HEK293 (cell line): Measurements from ENCODE around the gene TMIGD2.

Experiments used
- CTCF ChIA-PET: fragments of 350-600 bp; formaldehyde crosslinking; extraction: SDS; loops from one replicate; lab custom pipeline; 2021; ENCODE audit warnings: antibody characterized with exemption; lab: Yijun Ruan, JAX
- POLR2A ChIA-PET: fragments of 300-600 bp; formaldehyde crosslinking; extraction: SDS; loops from one replicate; lab custom pipeline; 2020; ENCODE audit warnings: antibody characterized with exemption, inconsistent platforms; lab: Yijun Ruan, JAX
- H3K27ac ChIP-seq: fragments of 200-500 bp; sonication (Bioruptor generic); 2 replicates; pipeline ENCODE4 v1.5.1; 2014; ENCODE audit warnings: low read depth, low read length, control low read depth, inconsistent platforms; ENCODE audit errors: extremely low read depth
- H3K36me3 ChIP-seq, 2 experiments: fragments of 200-500 bp in 1 of 2; sonication (Bioruptor generic) in 1 of 2; 1 replicate in 1 of 2; 2 replicates in 1 of 2; pipeline ENCODE4 v1.5.1; 2014 to 2017; ENCODE audit warnings: inconsistent platforms in 2 of 2, low read length in 2 of 2; ENCODE audit not compliant: control insufficient read depth in 2 of 2, insufficient read depth in 1 of 2
- H3K4me1 ChIP-seq: fragments of 200-500 bp; sonication (Bioruptor generic); 2 replicates; pipeline ENCODE4 v1.5.1; 2014; ENCODE audit warnings: mild to moderate bottlenecking, low read length, inconsistent platforms; ENCODE audit not compliant: control insufficient read depth, insufficient read depth
- H3K4me3 ChIP-seq: 2 replicates; pipeline ENCODE4 v1.5.1; 2011; ENCODE audit warnings: low read depth, mild to moderate bottlenecking, control low read depth, low read length, moderate library complexity
- H3K9me3 ChIP-seq: fragments of 200-500 bp; sonication (Bioruptor generic); 2 replicates; pipeline ENCODE4 v1.5.1; 2014; ENCODE audit warnings: low read depth, low read length, inconsistent platforms; ENCODE audit not compliant: control insufficient read depth, insufficient read depth
- KLF7 ChIP-seq: fragments of 450-650 bp; formaldehyde crosslinking; IDR thresholded peaks from 2 replicates; pipeline ENCODE4 v1.5.1; 2016; ENCODE audit warnings: missing biosample characterization, missing genetic modification characterization, borderline replicate concordance
- OVOL3 ChIP-seq: fragments of 450-650 bp; formaldehyde crosslinking; IDR thresholded peaks from 2 replicates; pipeline ENCODE4 v1.5.1; 2016; ENCODE audit warnings: missing biosample characterization, missing genetic modification characterization
- PRDM1 ChIP-seq: fragments of 450-650 bp; formaldehyde crosslinking; IDR thresholded peaks from 2 replicates; pipeline ENCODE4; 2016; ENCODE audit warnings: missing biosample characterization, missing genetic modification characterization
- PRDM10 ChIP-seq: fragments of 450-650 bp; formaldehyde crosslinking; IDR thresholded peaks from 2 replicates; pipeline ENCODE4 v1.5.1; 2016; ENCODE audit warnings: missing biosample characterization, missing genetic modification characterization
- RBAK ChIP-seq: fragments of 450-650 bp; formaldehyde crosslinking; IDR thresholded peaks from 2 replicates; pipeline ENCODE4 v1.5.1; 2016; ENCODE audit warnings: missing biosample characterization, missing genetic modification characterization
- ZBTB6 ChIP-seq: fragments of 450-650 bp; formaldehyde crosslinking; IDR thresholded peaks from 2 replicates; pipeline ENCODE4 v1.5.1; 2017; ENCODE audit warnings: missing biosample characterization, missing genetic modification characterization
- ZNF121 ChIP-seq: fragments of 450-650 bp; formaldehyde crosslinking; IDR thresholded peaks from 2 replicates; pipeline ENCODE4 v1.5.1; 2016; ENCODE audit warnings: missing biosample characterization, missing genetic modification characterization
- ZNF138 ChIP-seq: fragments of 450-650 bp; formaldehyde crosslinking; IDR thresholded peaks from 2 replicates; pipeline ENCODE4 v1.5.1; 2016; ENCODE audit warnings: missing biosample characterization, missing genetic modification characterization, borderline replicate concordance
- ZNF248 ChIP-seq: fragments of 450-650 bp; formaldehyde crosslinking; IDR thresholded peaks from 2 replicates; pipeline ENCODE4 v1.5.1; 2017; ENCODE audit warnings: missing biosample characterization, missing genetic modification characterization
- ZNF274 ChIP-seq, 2 experiments: fragments of 200-500 bp in 1 of 2; fragments of 450-650 bp in 1 of 2; sonication (Bioruptor generic) in 1 of 2; formaldehyde crosslinking in 1 of 2; IDR thresholded peaks; 2 replicates each; pipeline versions ENCODE4 v1.5.1 to v1.6.1; 2014 to 2016; ENCODE audit warnings: borderline replicate concordance in 1 of 2, inconsistent platforms in 1 of 2, low read length in 1 of 2, missing biosample characterization in 1 of 2, missing genetic modification characterization in 1 of 2
- ZNF280C ChIP-seq: fragments of 450-650 bp; formaldehyde crosslinking; IDR thresholded peaks from 2 replicates; pipeline ENCODE4 v1.5.1; 2016; ENCODE audit warnings: missing biosample characterization, missing genetic modification characterization
- ZNF280D ChIP-seq: fragments of 450-650 bp; formaldehyde crosslinking; IDR thresholded peaks from 2 replicates; pipeline ENCODE4 v1.5.1; 2016; ENCODE audit warnings: missing biosample characterization, missing genetic modification characterization
- ZNF311 ChIP-seq: fragments of 450-650 bp; formaldehyde crosslinking; IDR thresholded peaks from 2 replicates; pipeline ENCODE4 v1.5.1; 2017; ENCODE audit warnings: missing biosample characterization, missing genetic modification characterization, borderline replicate concordance
- ZNF501 ChIP-seq: fragments of 450-650 bp; formaldehyde crosslinking; IDR thresholded peaks from 2 replicates; pipeline ENCODE4 v1.5.1; 2016; ENCODE audit warnings: missing biosample characterization, missing genetic modification characterization
- ZNF529 ChIP-seq: fragments of 450-650 bp; formaldehyde crosslinking; IDR thresholded peaks from 2 replicates; pipeline ENCODE4 v1.5.1; 2017; ENCODE audit warnings: missing genetic modification characterization, missing biosample characterization; ENCODE audit not compliant: insufficient replicate concordance
- ZNF548 ChIP-seq: fragments of 450-650 bp; formaldehyde crosslinking; IDR thresholded peaks from 2 replicates; pipeline ENCODE4 v1.5.1; 2016; ENCODE audit warnings: missing biosample characterization, missing genetic modification characterization
- ZNF561 ChIP-seq: fragments of 450-650 bp; IDR thresholded peaks from 2 replicates; pipeline ENCODE4 v1.5.1; 2018; ENCODE audit warnings: missing biosample characterization, missing genetic modification characterization, borderline replicate concordance
- ZNF624 ChIP-seq: fragments of 450-650 bp; formaldehyde crosslinking; IDR thresholded peaks from 2 replicates; pipeline ENCODE4 v1.5.1; 2017; ENCODE audit warnings: missing biosample characterization, missing genetic modification characterization
- ZNF639 ChIP-seq: fragments of 450-650 bp; formaldehyde crosslinking; IDR thresholded peaks from 2 replicates; pipeline ENCODE4 v1.5.1; 2016; ENCODE audit warnings: missing biosample characterization, missing genetic modification characterization
- ZNF670 ChIP-seq: fragments of 450-650 bp; formaldehyde crosslinking; IDR thresholded peaks from 2 replicates; pipeline ENCODE4 v1.5.1; 2016; ENCODE audit warnings: missing biosample characterization, missing genetic modification characterization, low read depth
- ZNF692 ChIP-seq: fragments of 450-650 bp; formaldehyde crosslinking; IDR thresholded peaks from 2 replicates; pipeline ENCODE4 v1.5.1; 2016; ENCODE audit warnings: missing biosample characterization, missing genetic modification characterization
- ZNF701 ChIP-seq: fragments of 450-650 bp; formaldehyde crosslinking; IDR thresholded peaks from 2 replicates; pipeline ENCODE4 v1.5.1; 2016; ENCODE audit warnings: missing biosample characterization, missing genetic modification characterization
- ZNF776 ChIP-seq: fragments of 450-650 bp; formaldehyde crosslinking; IDR thresholded peaks from 2 replicates; pipeline ENCODE4 v1.5.0; 2017; ENCODE audit warnings: missing biosample characterization, missing genetic modification characterization, borderline replicate concordance

TMIGD2 gene

GRCh38 chr19:4295972-4296771 lies 6.0 kb downstream of the TMIGD2 start:
- POLR2A ChIA-PET = interaction anchor here (0.6 to 0.8 kb wide), 2 partner anchors 52 to 135 kb away, joined by 4 to 8 read pairs; no protein-coding TSS in a partner anchor
- Histone ChIP-seq H3K27ac (no peak overlapping the region), H3K36me3 (no peaks in the 10 kb centered on the region), H3K9me3 (no peaks in the 10 kb centered on the region), H3K4me1 (no peaks in the 10 kb centered on the region), H3K4me3 (no peak overlapping the region)
- CTCF ChIA-PET = interaction anchor here (0.6 to 1.0 kb wide), 5 partner anchors 30 to 340 kb away, joined by 3 to 4 read pairs (median 3); no protein-coding TSS in a partner anchor
- TF ChIP-seq ZNF501 (tag by site-specific recombination) = no peak
- TF ChIP-seq ZNF121 (tag by site-specific recombination) = peak; percentile 69; the same call in 1 of the 2 replicates
- no peak for TF ChIP-seq ZNF701 (tag by site-specific recombination)
- no peak for TF ChIP-seq ZNF529 (tag by site-specific recombination)
- TF ChIP-seq ZNF280C = no peak
- no peak for TF ChIP-seq ZNF692 (tag by site-specific recombination)
- 0 out of 2 replicates have a peak, but pooled peaks have one; percentile 23 for TF ChIP-seq ZBTB6 (tag by site-specific recombination)
- no peak for TF ChIP-seq ZNF624 (tag by site-specific recombination)
- TF ChIP-seq ZNF280D (tag by site-specific recombination) = 0 out of 2 replicates have a peak, but pooled peaks have one; percentile 40
- no peak for TF ChIP-seq ZNF138 (tag by site-specific recombination)
- TF ChIP-seq ZNF311 (tag by site-specific recombination) = no peak
- no peak for TF ChIP-seq ZNF561 (tag by site-specific recombination)
- TF ChIP-seq RBAK (tag by site-specific recombination) = no peak
- TF ChIP-seq OVOL3 = no peak
- TF ChIP-seq KLF7 (tag by site-specific recombination) = no peak
- TF ChIP-seq ZNF639 = no peak
- no peak for TF ChIP-seq ZNF274 (IDR thresholded peaks at IDR 0.05; ENCODE audit: low read length)
- no peak for TF ChIP-seq ZNF274 (tag by site-specific recombination; IDR thresholded peaks at IDR 0.05; ENCODE audit: borderline replicate concordance)
- no peak for TF ChIP-seq ZNF248
- no peak for TF ChIP-seq ZNF670 (tag by site-specific recombination)
- no peak for TF ChIP-seq ZNF548 (tag by site-specific recombination)
- no peak for TF ChIP-seq ZNF776
- TF ChIP-seq PRDM1 (tag by site-specific recombination) = no peak
- no peak for TF ChIP-seq PRDM10 (tag by site-specific recombination)
